ENCODE data around the gene PDE5A.

DNA sequence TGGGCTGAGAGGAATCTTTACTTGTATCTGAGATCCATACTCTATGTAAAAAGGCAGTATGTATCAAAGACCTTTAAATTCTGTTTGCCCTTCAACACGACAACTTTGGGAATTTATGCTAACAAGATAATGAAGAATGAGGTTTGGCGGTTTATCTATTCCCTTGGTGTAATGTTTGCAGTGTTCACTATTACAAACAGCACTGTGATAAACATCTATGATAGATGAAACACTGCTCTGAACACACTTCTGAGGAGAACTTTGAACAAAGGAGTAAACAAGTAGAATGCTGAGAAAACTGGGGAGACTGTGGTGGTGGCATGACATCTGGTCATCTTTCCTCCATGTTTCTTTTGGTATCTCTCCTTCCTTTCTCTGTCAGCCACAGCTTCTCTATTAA, 126.9 kb downstream of the PDE5A start:
- TF ChIP-seq, protein P1, sequence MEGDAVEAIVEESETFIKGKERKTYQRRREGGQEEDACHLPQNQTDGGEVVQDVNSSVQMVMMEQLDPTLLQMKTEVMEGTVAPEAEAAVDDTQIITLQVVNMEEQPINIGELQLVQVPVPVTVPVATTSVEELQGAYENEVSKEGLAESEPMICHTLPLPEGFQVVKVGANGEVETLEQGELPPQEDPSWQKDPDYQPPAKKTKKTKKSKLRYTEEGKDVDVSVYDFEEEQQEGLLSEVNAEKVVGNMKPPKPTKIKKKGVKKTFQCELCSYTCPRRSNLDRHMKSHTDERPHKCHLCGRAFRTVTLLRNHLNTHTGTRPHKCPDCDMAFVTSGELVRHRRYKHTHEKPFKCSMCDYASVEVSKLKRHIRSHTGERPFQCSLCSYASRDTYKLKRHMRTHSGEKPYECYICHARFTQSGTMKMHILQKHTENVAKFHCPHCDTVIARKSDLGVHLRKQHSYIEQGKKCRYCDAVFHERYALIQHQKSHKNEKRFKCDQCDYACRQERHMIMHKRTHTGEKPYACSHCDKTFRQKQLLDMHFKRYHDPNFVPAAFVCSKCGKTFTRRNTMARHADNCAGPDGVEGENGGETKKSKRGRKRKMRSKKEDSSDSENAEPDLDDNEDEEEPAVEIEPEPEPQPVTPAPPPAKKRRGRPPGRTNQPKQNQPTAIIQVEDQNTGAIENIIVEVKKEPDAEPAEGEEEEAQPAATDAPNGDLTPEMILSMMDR (tag by site-specific recombination; IDR thresholded peaks at IDR 0.05), result no peak
- no peak for TF ChIP-seq ZNF658 (tag by site-specific recombination; IDR thresholded peaks at IDR 0.05)
- no peak for TF ChIP-seq SETDB1 (IDR thresholded peaks at IDR 0.05; ENCODE audit: insufficient read length, low read length)
- TF ChIP-seq, protein P2, sequence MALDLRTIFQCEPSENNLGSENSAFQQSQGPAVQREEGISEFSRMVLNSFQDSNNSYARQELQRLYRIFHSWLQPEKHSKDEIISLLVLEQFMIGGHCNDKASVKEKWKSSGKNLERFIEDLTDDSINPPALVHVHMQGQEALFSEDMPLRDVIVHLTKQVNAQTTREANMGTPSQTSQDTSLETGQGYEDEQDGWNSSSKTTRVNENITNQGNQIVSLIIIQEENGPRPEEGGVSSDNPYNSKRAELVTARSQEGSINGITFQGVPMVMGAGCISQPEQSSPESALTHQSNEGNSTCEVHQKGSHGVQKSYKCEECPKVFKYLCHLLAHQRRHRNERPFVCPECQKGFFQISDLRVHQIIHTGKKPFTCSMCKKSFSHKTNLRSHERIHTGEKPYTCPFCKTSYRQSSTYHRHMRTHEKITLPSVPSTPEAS (tag by site-specific recombination; IDR thresholded peaks at IDR 0.05), result no peak
- no peak for TF ChIP-seq ZNF792 (tag by site-specific recombination; IDR thresholded peaks at IDR 0.05)
- TF ChIP-seq ZNF16 (tag by site-specific recombination; IDR thresholded peaks at IDR 0.05; ENCODE audit: low read depth), result no peak
- TF ChIP-seq, protein P3, sequence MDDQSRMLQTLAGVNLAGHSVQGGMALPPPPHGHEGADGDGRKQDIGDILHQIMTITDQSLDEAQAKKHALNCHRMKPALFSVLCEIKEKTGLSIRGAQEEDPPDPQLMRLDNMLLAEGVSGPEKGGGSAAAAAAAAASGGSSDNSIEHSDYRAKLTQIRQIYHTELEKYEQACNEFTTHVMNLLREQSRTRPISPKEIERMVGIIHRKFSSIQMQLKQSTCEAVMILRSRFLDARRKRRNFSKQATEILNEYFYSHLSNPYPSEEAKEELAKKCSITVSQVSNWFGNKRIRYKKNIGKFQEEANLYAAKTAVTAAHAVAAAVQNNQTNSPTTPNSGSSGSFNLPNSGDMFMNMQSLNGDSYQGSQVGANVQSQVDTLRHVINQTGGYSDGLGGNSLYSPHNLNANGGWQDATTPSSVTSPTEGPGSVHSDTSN (CRISPR knock-in tag; IDR thresholded peaks at IDR 0.05), result no peak
- TF ChIP-seq ZFP37 (tag by site-specific recombination; IDR thresholded peaks at IDR 0.05), result no peak
- no peak for TF ChIP-seq ZBTB7A (tag by site-specific recombination; IDR thresholded peaks at IDR 0.05; ENCODE audit: low read depth)
- no peak for TF ChIP-seq ZNF292 (tag by site-specific recombination; IDR thresholded peaks at IDR 0.05; ENCODE audit: borderline replicate concordance, low read depth)

Data from HEK293 (cell line).